ENCODE results near the gene LRPPRC.

The LRPPRC gene

DNA sequence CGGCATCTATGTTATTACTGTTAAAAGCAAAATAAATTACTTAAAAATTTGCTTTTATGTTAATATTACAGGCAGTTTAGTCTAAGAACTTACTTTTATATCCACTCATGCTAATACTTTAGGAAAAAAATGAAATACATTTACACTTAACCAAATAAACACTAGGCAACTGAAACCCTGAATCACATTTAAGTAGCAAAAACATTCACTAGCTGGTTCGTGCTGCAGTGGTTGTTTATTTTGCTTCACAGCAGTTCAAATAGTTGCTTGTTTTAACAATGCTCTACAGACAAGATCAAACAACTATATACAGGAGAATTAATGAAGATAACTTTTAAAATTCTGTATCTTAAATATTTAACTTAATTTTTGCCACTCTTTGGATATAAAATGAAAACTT lies 96.2 kb downstream of the LRPPRC start:
- no peak for DNase-seq
- peaks cover 21% of the 10 kb centered on the region for H3K4me1 Mint-ChIP-seq
- H3K9me3 Mint-ChIP-seq: no peaks in the 10 kb centered on the region
- TF ChIP-seq, protein P1, sequence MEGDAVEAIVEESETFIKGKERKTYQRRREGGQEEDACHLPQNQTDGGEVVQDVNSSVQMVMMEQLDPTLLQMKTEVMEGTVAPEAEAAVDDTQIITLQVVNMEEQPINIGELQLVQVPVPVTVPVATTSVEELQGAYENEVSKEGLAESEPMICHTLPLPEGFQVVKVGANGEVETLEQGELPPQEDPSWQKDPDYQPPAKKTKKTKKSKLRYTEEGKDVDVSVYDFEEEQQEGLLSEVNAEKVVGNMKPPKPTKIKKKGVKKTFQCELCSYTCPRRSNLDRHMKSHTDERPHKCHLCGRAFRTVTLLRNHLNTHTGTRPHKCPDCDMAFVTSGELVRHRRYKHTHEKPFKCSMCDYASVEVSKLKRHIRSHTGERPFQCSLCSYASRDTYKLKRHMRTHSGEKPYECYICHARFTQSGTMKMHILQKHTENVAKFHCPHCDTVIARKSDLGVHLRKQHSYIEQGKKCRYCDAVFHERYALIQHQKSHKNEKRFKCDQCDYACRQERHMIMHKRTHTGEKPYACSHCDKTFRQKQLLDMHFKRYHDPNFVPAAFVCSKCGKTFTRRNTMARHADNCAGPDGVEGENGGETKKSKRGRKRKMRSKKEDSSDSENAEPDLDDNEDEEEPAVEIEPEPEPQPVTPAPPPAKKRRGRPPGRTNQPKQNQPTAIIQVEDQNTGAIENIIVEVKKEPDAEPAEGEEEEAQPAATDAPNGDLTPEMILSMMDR (IDR thresholded peaks at IDR 0.05): no peak
- peaks cover 60% of the 10 kb centered on the region for H3K36me3 Mint-ChIP-seq (ENCODE audit: low read depth)
- H3K27ac Mint-ChIP-seq: peak overlapping the region; percentile 39
- no peaks in the 10 kb centered on the region for H3K27me3 Mint-ChIP-seq (ENCODE audit: low read depth, poor library complexity)
- no peak overlapping the region for H3K4me3 Mint-ChIP-seq

DNA sequence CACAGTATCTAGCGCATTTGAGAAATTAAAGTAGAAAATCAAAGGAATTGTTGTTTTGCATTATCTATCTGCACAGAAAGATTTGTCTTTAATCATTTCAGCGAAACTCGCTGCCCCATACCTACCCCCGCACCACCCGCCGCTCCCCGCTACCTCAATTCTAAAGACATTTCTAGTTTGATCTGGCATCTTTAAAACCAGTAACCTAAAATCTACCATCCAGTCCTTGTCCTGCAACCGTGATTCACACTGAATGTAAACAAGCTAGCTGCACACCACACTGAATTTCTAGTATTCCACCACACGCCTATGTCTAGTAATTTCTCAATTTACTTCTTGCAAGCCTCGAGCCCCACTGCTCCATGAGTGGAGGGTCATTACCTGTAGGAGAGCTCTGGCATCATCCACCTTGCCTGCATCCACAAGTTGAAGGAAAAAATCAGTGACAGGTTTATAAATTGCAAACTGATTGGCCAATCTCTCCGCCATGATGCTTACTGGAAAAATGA lies 96.9 kb downstream of the LRPPRC start:
- Mint-ChIP-seq H3K4me3 (no peak overlapping the region), H3K9me3 (no peaks in the 10 kb centered on the region), H3K36me3 (ENCODE audit: low read depth) (peaks cover 59% of the 10 kb centered on the region), H3K27me3 (ENCODE audit: low read depth, poor library complexity) (no peaks in the 10 kb centered on the region), H3K4me1 (peaks cover 21% of the 10 kb centered on the region), H3K27ac (peak overlapping the region; percentile 39)
- TF ChIP-seq, protein P1 (IDR thresholded peaks at IDR 0.05): no peak
- no peak for DNase-seq

DNA sequence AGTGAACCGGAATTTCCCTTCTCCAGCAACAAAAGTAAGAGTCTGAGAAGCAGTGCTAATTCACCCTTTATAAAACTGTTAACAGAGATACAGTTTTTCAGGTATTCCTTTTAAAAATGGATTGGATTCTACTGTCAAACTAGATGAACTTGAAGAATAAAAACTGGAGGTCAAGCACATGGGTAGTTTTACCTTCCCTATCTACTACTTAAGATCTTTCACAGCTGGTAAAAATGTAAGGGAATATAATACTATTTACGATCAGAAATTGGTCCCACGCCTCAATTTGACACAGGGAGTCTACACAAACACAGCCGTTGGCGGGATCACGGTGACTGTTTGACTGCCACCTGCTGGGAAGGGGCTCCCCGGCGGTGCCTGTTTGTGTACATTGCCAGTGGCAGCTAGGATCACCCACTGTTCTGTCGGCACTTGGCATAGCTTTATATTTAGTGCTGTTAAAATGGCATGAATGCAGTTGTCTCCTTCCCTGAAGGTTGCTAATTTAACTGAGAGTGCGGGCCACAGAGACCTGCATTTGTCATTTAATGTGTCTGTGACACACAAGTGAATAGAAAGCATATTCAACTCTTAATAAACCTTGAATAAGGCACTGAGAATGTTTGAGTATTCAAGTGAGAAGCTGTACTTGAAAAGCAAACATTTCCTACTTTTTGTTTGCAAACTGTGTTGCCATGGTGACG lies 97.5 kb downstream of the LRPPRC start:
- H3K27ac Mint-ChIP-seq: peak overlapping the region; percentile 65
- peaks cover 21% of the 10 kb centered on the region for H3K4me1 Mint-ChIP-seq
- H3K4me3 Mint-ChIP-seq: no peak overlapping the region
- TF ChIP-seq, protein P1 (IDR thresholded peaks at IDR 0.05): no peak
- H3K27me3 Mint-ChIP-seq (ENCODE audit: low read depth, poor library complexity): no peaks in the 10 kb centered on the region
- no peaks in the 10 kb centered on the region for H3K9me3 Mint-ChIP-seq
- peak; percentile 47 for DNase-seq
- H3K36me3 Mint-ChIP-seq (ENCODE audit: low read depth): peaks cover 60% of the 10 kb centered on the region

DNA sequence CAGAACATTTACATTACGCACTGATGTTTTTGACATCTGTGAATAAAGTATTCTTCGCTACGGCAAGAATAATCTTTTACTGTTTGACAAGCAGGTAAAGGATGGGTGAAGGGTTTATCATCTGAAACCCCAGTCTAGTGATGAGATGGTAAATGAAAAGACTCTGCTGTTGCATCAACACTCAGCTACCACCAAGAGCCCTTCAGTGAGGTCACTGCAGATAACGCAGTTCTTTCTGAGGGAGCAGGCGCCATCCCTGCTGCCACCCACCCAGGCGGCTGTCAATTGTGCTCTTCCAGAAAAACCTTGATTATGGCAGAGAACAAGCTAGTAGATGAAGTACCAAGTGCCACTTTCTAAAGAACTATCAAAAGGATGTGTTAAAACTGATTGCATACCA lies 98.3 kb downstream of the LRPPRC start:
- DNase-seq: no peak
- TF ChIP-seq, protein P1 (IDR thresholded peaks at IDR 0.05): no peak
- H3K27me3 Mint-ChIP-seq (ENCODE audit: low read depth, poor library complexity): no peaks in the 10 kb centered on the region
- no peak overlapping the region for H3K27ac Mint-ChIP-seq
- peaks cover 21% of the 10 kb centered on the region for H3K4me1 Mint-ChIP-seq
- H3K9me3 Mint-ChIP-seq: no peaks in the 10 kb centered on the region
- H3K36me3 Mint-ChIP-seq (ENCODE audit: low read depth): peaks cover 62% of the 10 kb centered on the region
- H3K4me3 Mint-ChIP-seq: no peak overlapping the region

DNA sequence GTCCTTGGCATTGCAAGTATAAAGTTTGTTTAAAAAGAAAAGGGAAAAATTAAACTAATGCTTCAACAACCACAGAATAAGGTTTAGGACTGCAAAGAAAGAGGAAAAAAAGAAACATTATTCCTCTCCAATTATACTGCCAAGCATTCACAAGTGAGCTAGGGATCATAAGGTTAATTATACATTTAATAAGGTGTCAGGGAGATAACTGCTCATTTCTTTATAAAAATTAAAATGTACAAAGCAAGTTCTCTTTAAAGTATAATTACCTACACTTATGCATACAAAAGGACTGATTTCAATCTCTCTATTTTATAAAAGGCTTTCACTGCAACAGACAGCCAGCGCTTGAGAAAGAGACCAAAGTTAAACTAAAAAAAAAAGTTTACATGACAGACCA lies 98.9 kb downstream of the LRPPRC start:
- DNase-seq: no peak
- H3K27me3 Mint-ChIP-seq (ENCODE audit: low read depth, poor library complexity): no peaks in the 10 kb centered on the region
- no peak overlapping the region for H3K4me3 Mint-ChIP-seq
- H3K36me3 Mint-ChIP-seq (ENCODE audit: low read depth): peaks cover 64% of the 10 kb centered on the region
- no peak overlapping the region for H3K27ac Mint-ChIP-seq
- no peaks in the 10 kb centered on the region for H3K9me3 Mint-ChIP-seq
- TF ChIP-seq, protein P1 (IDR thresholded peaks at IDR 0.05): no peak
- H3K4me1 Mint-ChIP-seq: peaks cover 21% of the 10 kb centered on the region

DNA sequence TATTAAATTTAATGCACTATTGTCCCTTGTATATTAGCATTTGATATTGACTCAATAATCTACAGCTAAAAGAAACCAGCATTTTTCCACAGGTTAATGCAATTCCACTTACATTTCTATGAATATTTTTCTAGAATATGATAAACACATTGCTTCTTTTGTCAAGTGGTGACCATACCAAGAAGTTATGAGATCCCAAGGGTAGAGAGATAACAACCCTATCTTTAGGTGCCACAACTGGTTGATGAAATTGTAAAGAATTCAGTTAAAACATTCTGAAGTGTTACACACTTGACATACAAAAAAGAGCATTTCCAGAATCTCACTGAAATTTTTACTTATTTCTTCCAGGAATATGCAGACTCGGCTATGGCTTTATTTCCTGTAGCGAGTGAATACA lies 101.0 kb downstream of the LRPPRC start:
- peaks cover 79% of the 10 kb centered on the region for H3K36me3 Mint-ChIP-seq (ENCODE audit: low read depth)

More for the DNA sequence above, 101.0 kb downstream of the LRPPRC start:
- Mint-ChIP-seq H3K4me3 (no peak overlapping the region), H3K27me3 (ENCODE audit: low read depth, poor library complexity) (no peaks in the 10 kb centered on the region), H3K9me3 (no peaks in the 10 kb centered on the region), H3K4me1 (peaks cover 18% of the 10 kb centered on the region), H3K27ac (no peak overlapping the region)
- DNase-seq: no peak
- TF ChIP-seq, protein P1 (IDR thresholded peaks at IDR 0.05): no peak
